ENCODE data around the gene TUBA4B.

Gene TUBA4B

DNA sequence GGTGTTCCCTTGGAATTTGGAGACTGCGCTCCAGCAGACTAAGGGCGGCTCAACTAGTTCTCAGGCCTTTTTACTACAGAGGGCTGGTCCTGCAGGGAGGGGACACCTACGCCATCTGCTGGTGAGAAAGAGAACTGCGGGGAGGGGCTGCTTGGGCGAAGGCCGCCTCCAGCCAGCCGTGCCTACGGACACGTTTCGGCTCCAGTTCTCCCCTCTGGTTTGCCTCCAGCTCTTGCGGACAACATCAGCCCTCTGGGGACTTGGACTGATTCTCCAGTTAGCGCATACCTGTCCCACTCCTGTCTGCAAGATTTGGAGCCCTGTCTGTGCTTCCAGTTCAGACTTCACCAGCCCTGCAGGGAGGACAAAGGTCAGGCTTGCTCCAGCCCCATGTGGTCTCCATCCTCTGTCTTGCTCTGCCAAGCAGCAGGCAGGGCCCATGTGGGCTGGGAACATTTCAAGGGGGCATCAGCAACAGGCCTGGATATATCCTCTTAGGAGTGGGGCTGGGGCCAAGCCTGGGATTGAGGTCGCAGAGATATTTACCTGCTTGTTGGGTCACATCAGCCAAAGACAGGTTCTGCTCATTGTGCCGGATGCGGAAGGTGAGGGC, 45.8 kb downstream of the TUBA4B start:
- POLR2A ChIA-PET, result no interaction called here

DNA sequence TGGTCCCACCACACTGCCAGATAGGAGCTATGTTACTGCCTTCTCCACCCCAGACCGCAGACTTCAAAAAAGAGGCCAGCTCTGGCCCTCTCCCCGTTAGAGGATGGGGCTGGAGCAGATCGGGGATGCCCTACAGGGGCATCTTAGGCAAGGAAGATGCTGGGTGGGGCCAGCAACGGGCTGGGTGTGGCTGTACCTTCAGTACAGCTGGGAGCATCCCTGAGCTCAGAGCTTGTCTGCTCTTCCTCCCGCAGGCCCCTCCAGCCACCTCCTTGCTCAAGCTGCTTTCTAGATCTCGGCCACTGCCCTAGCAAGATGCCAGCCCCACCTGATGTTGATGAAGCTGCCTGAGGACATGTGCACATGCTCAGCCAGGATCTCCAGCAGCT, 46.3 kb downstream of the TUBA4B start:
- peaks cover under 1 to 52% (median 25%) of the 10 kb centered on the region in 5 experiments for H3K27me3 ChIP-seq (replicated peaks in 2 of 5; ENCODE audit: control insufficient read depth in 4 of 5, insufficient read depth in 5 of 5, low read length in 4 of 5)
- POLR2A ChIA-PET, result interaction anchor here (1.0 kb wide), 1 partner anchor 13 kb away, joined by 3 read pairs; no protein-coding TSS in a partner anchor
- WGBS (ENCODE audit: insufficient coverage), result 87% methylated on average over 6 of the region's 6 CpGs

More for the DNA sequence above, 45.8 kb downstream of the TUBA4B start:
- Histone ChIP-seq H3K36me3 (ENCODE audit: control insufficient read depth in 4 of 4, insufficient read depth in 4 of 4, low read length in 3 of 4) (no peaks in the 10 kb centered on the region), H3K27ac (ENCODE audit: insufficient read depth in 1 of 2, low read depth in 1 of 2, low read length in 2 of 2, poor library complexity in 1 of 2, severe bottlenecking in 2 of 2) (no peak overlapping the region), H3K4me1 (ENCODE audit: control extremely low read depth in 1 of 4, control insufficient read depth in 4 of 4, insufficient read depth in 4 of 4, low read length in 3 of 4) (peaks cover 0 to 14% (median 13%) of the 10 kb centered on the region in 4 experiments), H3K9me3 (ENCODE audit: control extremely low read depth in 1 of 5, control insufficient read depth in 4 of 5, insufficient read depth in 2 of 5, low read depth in 1 of 5, low read length in 4 of 5) (no peaks in the 10 kb centered on the region), H3K4me3 (ENCODE audit: control insufficient read depth in 1 of 7, extremely low read depth in 1 of 7, insufficient read depth in 4 of 7, low read depth in 2 of 7, low read length in 6 of 7) (no peak overlapping the region), H3K27me3 (replicated peaks in 2 of 5; ENCODE audit: control insufficient read depth in 4 of 5, insufficient read depth in 5 of 5, low read length in 4 of 5) (peaks cover 0 to 51% (median 25%) of the 10 kb centered on the region in 5 experiments)
- peak; percentile 70 to 87 (median 80) for DNase-seq
- 19% methylated on average over 13 of the region's 15 CpGs for WGBS (ENCODE audit: insufficient coverage)
- CTCF ChIA-PET, result interaction anchor here (0.6 to 14.8 kb wide), 15 partner anchors 9 to 282 kb away, joined by 3 to 381 read pairs (median 4); partner anchors contain the start of genes DNAJB2, NHEJ1 and TUBA4A

DNA sequence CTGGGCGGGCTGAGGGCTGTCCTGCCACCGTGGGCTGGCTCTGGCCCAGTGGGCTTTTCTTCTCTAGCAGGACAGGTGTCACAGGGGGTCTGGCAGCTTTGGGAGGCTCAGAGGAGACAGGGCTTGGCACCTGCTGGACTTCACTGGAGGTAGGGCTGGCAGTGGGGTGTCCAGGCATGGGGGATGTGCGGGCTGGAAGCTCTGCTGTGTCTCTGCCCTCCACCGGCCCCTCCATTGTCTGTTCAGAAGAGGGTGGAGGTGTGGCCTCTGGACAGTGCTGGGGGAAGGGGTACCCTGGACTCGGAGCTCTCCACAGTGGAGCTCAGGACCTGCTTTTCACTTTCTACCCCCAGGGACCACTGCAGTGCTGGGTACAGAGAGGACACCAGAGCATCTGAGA, 47.0 kb downstream of the TUBA4B start:
- 93% methylated on average over 2 of the region's 5 CpGs for WGBS (ENCODE audit: insufficient coverage)
- peaks cover 3 to 58% (median 25%) of the 10 kb centered on the region in 5 experiments for H3K27me3 ChIP-seq (replicated peaks in 2 of 5; ENCODE audit: control insufficient read depth in 4 of 5, insufficient read depth in 5 of 5, low read length in 4 of 5)

More for the DNA sequence above, 46.3 kb downstream of the TUBA4B start:
- CTCF ChIA-PET, result interaction anchor here (0.6 to 14.8 kb wide), 17 partner anchors 9 to 282 kb away, joined by 3 to 381 read pairs (median 3); partner anchors contain the start of genes DNAJB2, NHEJ1 and TUBA4A
- Histone ChIP-seq H3K4me1 (ENCODE audit: control extremely low read depth in 1 of 4, control insufficient read depth in 4 of 4, insufficient read depth in 4 of 4, low read length in 3 of 4) (peaks cover 0 to 9% (median 8%) of the 10 kb centered on the region in 4 experiments), H3K36me3 (ENCODE audit: control insufficient read depth in 4 of 4, insufficient read depth in 4 of 4, low read length in 3 of 4) (no peaks in the 10 kb centered on the region), H3K27ac (ENCODE audit: insufficient read depth in 1 of 2, low read depth in 1 of 2, low read length in 2 of 2, poor library complexity in 1 of 2, severe bottlenecking in 2 of 2) (no peak overlapping the region), H3K9me3 (ENCODE audit: control extremely low read depth in 1 of 5, control insufficient read depth in 4 of 5, insufficient read depth in 2 of 5, low read depth in 1 of 5, low read length in 4 of 5) (no peaks in the 10 kb centered on the region), H3K4me3 (ENCODE audit: control insufficient read depth in 1 of 7, extremely low read depth in 1 of 7, insufficient read depth in 4 of 7, low read depth in 2 of 7, low read length in 6 of 7) (no peak overlapping the region)
- DNase-seq, result no peak

DNA sequence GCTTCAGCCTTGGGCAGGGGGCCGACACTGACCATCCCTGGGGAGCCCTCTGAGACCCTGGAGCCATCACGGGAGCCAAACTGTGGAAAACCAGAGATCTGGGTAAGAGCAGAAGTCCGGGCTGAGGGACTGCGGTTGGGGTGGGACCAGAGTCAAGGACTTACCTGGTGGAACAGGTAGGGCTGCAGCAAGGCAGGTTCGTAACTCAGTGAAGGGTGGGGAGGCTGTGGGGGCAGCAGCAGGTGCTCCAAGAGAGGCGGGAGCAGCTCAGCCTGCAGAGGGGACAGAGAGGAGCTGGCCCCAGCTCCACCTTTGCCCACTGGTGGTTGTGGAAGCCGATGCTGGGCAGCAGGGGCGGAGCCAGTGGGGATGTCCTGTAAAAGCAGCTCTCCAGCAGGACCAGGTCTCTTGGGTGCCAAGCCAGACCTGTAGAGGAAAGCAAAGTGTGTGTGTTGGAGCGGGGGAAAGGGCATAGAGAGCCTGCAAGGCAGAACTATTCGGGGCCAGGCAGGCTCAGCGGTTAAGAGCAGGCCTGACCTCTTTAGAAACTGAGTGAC, 49.4 kb downstream of the TUBA4B start:
- no peaks in the 10 kb centered on the region for H3K9me3 ChIP-seq (ENCODE audit: control extremely low read depth in 1 of 5, control insufficient read depth in 4 of 5, insufficient read depth in 2 of 5, low read depth in 1 of 5, low read length in 4 of 5)
- POLR2A ChIA-PET, result no interaction called here
- H3K36me3 ChIP-seq (ENCODE audit: control insufficient read depth in 4 of 4, insufficient read depth in 4 of 4, low read length in 3 of 4), result no peaks in the 10 kb centered on the region
- WGBS (ENCODE audit: insufficient coverage), result 90% methylated on average over 10 of the region's 11 CpGs
- peaks cover 5 to 73% (median 27%) of the 10 kb centered on the region in 5 experiments for H3K27me3 ChIP-seq (replicated peaks in 2 of 5; ENCODE audit: control insufficient read depth in 4 of 5, insufficient read depth in 5 of 5, low read length in 4 of 5)
- H3K27ac ChIP-seq (ENCODE audit: insufficient read depth in 1 of 2, low read depth in 1 of 2, low read length in 2 of 2, poor library complexity in 1 of 2, severe bottlenecking in 2 of 2), result no peak overlapping the region
- CTCF ChIA-PET, result interaction anchor here (1.2 to 14.8 kb wide), 3 partner anchors 10 to 239 kb away, joined by 3 to 381 read pairs (median 16); partner anchors contain the start of gene DNAJB2
- H3K4me1 ChIP-seq (ENCODE audit: control extremely low read depth in 1 of 4, control insufficient read depth in 4 of 4, insufficient read depth in 4 of 4, low read length in 3 of 4), result peaks cover 0 to 2% (median 0%) of the 10 kb centered on the region in 4 experiments
- DNase-seq, result no peak
- no peak overlapping the region for H3K4me3 ChIP-seq (ENCODE audit: control insufficient read depth in 1 of 7, extremely low read depth in 1 of 7, insufficient read depth in 4 of 7, low read depth in 2 of 7, low read length in 6 of 7)

More for the DNA sequence above, 47.0 kb downstream of the TUBA4B start:
- no peak overlapping the region for H3K27ac ChIP-seq (ENCODE audit: insufficient read depth in 1 of 2, low read depth in 1 of 2, low read length in 2 of 2, poor library complexity in 1 of 2, severe bottlenecking in 2 of 2)
- H3K36me3 ChIP-seq (ENCODE audit: control insufficient read depth in 4 of 4, insufficient read depth in 4 of 4, low read length in 3 of 4), result no peaks in the 10 kb centered on the region
- DNase-seq, result no peak
- H3K4me1 ChIP-seq (ENCODE audit: control extremely low read depth in 1 of 4, control insufficient read depth in 4 of 4, insufficient read depth in 4 of 4, low read length in 3 of 4), result peaks cover 0 to 6% (median 3%) of the 10 kb centered on the region in 4 experiments
- ChIA-PET CTCF (interaction anchor here (0.7 to 14.8 kb wide), 14 partner anchors 13 to 242 kb away, joined by 3 to 381 read pairs (median 5); partner anchors contain the start of genes DNAJB2, NHEJ1 and TUBA4A), POLR2A (interaction anchor here (1.0 kb wide), 1 partner anchor 12 kb away, joined by 3 read pairs; no protein-coding TSS in a partner anchor)
- no peaks in the 10 kb centered on the region for H3K9me3 ChIP-seq (ENCODE audit: control extremely low read depth in 1 of 5, control insufficient read depth in 4 of 5, insufficient read depth in 2 of 5, low read depth in 1 of 5, low read length in 4 of 5)
- H3K4me3 ChIP-seq (ENCODE audit: control insufficient read depth in 1 of 7, extremely low read depth in 1 of 7, insufficient read depth in 4 of 7, low read depth in 2 of 7, low read length in 6 of 7), result no peak overlapping the region

DNA sequence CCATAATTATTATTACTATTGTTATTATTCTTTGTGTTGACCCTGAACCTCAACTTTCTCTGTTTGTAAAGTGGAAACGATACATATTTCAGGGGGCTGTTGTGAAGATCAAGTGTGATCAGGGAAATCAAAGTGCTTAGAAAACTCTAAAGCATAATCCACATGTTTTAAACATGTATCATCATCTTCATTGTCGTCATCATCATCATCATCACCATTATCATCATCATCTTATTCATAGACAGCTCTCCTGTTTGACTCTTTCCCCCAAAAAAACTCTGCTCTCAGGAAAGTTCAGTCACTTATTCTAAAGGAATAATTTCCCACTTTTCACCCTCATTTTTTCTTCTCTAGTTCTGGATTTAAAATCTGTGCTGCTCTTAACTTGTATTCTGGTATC, 51.2 kb downstream of the TUBA4B start:
- Histone ChIP-seq H3K4me1 (ENCODE audit: control extremely low read depth in 1 of 4, control insufficient read depth in 4 of 4, insufficient read depth in 4 of 4, low read length in 3 of 4) (peaks cover 0 to 4% (median 2%) of the 10 kb centered on the region in 4 experiments), H3K36me3 (ENCODE audit: control insufficient read depth in 4 of 4, insufficient read depth in 4 of 4, low read length in 3 of 4) (no peaks in the 10 kb centered on the region), H3K4me3 (ENCODE audit: control insufficient read depth in 1 of 7, extremely low read depth in 1 of 7, insufficient read depth in 4 of 7, low read depth in 2 of 7, low read length in 6 of 7) (no peak overlapping the region), H3K27ac (ENCODE audit: insufficient read depth in 1 of 2, low read depth in 1 of 2, low read length in 2 of 2, poor library complexity in 1 of 2, severe bottlenecking in 2 of 2) (no peak overlapping the region), H3K27me3 (replicated peaks in 2 of 5; ENCODE audit: control insufficient read depth in 4 of 5, insufficient read depth in 5 of 5, low read length in 4 of 5) (peaks cover 9 to 86% (median 34%) of the 10 kb centered on the region in 5 experiments), H3K9me3 (ENCODE audit: control extremely low read depth in 1 of 5, control insufficient read depth in 4 of 5, insufficient read depth in 2 of 5, low read depth in 1 of 5, low read length in 4 of 5) (no peaks in the 10 kb centered on the region)
- POLR2A ChIA-PET, result no interaction called here
- 64% methylated on average over 1 of the region's 2 CpGs for WGBS (ENCODE audit: insufficient coverage)
- no peak for DNase-seq
- CTCF ChIA-PET, result interaction anchor here (0.9 to 2.6 kb wide), 3 partner anchors 9 to 30 kb away, joined by 3 to 13 read pairs (median 3); no protein-coding TSS in a partner anchor

DNA sequence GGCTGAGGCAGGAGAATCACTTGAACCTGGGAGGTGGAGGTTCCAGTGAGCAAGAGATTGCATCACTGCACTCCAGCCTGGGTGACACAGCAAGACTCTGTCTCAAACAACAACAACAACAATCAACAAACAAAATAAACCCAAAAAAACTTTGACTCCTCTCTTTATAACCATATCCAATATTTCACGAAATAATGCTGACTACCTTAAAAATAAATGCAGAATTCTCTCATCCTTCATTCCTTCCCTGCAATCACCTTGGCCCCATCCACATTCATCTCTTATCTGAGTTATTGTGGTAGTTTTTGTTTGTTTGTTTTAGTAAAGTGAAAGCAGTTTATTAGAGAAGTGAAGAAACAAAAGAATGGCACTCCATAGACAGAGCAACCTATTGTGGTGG, 53.0 kb downstream of the TUBA4B start:
- ChIA-PET POLR2A (no interaction called here), CTCF (no interaction called here)
- Histone ChIP-seq H3K4me1 (ENCODE audit: control extremely low read depth in 1 of 4, control insufficient read depth in 4 of 4, insufficient read depth in 4 of 4, low read length in 3 of 4) (peaks cover 0 to 5% (median 2%) of the 10 kb centered on the region in 4 experiments), H3K36me3 (ENCODE audit: control insufficient read depth in 4 of 4, insufficient read depth in 4 of 4, low read length in 3 of 4) (no peaks in the 10 kb centered on the region), H3K4me3 (ENCODE audit: control insufficient read depth in 1 of 7, extremely low read depth in 1 of 7, insufficient read depth in 4 of 7, low read depth in 2 of 7, low read length in 6 of 7) (no peak overlapping the region), H3K27me3 (replicated peaks in 2 of 5; ENCODE audit: control insufficient read depth in 4 of 5, insufficient read depth in 5 of 5, low read length in 4 of 5) (peaks cover 11 to 85% (median 34%) of the 10 kb centered on the region in 5 experiments), H3K27ac (ENCODE audit: insufficient read depth in 1 of 2, low read depth in 1 of 2, low read length in 2 of 2, poor library complexity in 1 of 2, severe bottlenecking in 2 of 2) (no peak overlapping the region), H3K9me3 (ENCODE audit: control extremely low read depth in 1 of 5, control insufficient read depth in 4 of 5, insufficient read depth in 2 of 5, low read depth in 1 of 5, low read length in 4 of 5) (no peaks in the 10 kb centered on the region)
- no peak for DNase-seq
- no CpG with 5 or more reads among the region's 1 CpG for WGBS (ENCODE audit: insufficient coverage)
